NK-92 (cell line): ENCODE results near the gene ASH1L.
"Not testable (repeated sequence)": the region's sequence is repeated elsewhere in the genome, so short reads cannot be mapped to it uniquely, and the experiment has no call there.

ENCODE experiments used
- DNase-seq: peaks from one replicate; lab custom pipeline; 2025; ENCODE audit not compliant: unreplicated experiment; lab: John Stamatoyannopoulos, UW

The ASH1L gene, protein sequence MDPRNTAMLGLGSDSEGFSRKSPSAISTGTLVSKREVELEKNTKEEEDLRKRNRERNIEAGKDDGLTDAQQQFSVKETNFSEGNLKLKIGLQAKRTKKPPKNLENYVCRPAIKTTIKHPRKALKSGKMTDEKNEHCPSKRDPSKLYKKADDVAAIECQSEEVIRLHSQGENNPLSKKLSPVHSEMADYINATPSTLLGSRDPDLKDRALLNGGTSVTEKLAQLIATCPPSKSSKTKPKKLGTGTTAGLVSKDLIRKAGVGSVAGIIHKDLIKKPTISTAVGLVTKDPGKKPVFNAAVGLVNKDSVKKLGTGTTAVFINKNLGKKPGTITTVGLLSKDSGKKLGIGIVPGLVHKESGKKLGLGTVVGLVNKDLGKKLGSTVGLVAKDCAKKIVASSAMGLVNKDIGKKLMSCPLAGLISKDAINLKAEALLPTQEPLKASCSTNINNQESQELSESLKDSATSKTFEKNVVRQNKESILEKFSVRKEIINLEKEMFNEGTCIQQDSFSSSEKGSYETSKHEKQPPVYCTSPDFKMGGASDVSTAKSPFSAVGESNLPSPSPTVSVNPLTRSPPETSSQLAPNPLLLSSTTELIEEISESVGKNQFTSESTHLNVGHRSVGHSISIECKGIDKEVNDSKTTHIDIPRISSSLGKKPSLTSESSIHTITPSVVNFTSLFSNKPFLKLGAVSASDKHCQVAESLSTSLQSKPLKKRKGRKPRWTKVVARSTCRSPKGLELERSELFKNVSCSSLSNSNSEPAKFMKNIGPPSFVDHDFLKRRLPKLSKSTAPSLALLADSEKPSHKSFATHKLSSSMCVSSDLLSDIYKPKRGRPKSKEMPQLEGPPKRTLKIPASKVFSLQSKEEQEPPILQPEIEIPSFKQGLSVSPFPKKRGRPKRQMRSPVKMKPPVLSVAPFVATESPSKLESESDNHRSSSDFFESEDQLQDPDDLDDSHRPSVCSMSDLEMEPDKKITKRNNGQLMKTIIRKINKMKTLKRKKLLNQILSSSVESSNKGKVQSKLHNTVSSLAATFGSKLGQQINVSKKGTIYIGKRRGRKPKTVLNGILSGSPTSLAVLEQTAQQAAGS (N-terminal part only)

DNA sequence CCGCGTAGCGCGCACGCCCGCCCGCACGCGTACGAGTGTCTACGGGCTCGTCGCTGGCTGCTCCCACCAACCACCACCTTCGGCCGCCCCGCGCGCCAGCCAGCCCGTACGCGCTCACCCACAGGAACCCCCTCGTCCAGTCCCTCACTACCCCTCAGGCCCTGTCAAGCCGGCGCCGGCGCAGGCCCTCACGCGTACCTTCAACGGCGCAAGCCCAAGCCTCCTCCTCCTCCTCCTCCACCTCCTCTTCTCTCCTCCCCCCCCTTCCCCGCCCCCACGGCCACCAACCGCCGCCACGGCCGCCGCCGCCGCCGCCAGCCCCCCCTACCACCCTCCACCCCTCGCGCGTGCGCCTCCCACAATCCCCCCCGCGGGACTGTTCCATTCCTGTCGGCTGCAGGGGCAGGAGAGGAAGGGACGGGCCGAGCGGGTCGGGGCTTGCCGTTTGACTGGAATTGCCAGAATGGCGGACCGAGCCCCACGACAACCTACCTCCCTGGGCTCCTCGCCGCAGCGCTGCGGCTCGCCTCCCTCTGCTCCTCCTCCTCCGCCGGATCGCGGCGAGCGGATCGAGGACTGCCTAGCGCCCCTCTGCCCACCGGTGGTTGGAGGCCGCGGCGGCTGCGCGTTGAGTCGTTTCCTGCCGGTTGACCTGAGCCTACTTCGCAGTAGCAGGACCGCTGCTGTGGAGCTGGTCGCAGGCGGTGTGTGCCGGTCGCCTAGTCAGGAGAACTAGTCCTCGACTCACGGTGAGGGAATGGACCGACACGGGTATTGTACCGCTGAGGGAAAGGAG is at the start of gene ASH1L:
ASH1L (minus strand) TSS at position 223 of the 796 bp plus-strand sequence. CDS start 41,284 bp downstream, outside the sequence.
- peak; percentile 51 for DNase-seq

DNA sequence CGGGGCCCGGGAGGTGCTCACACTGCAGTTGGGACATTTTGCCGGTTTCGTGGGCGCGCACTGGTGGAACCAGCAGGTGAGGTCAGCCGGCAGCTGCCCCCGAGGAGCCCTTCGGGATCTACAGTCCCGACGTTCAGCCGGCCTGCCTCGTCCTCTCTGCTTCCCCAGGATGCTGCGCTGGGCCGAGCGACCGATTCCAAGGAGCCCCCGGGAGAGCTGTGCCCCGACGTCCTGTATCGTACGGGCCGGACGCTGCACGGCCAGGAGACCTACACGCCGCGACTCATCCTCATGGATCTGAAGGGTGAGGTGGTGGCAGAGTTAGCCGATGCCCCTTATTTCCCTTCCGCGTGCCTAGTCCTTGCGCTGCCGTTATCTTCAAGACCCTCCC is 47.6 kb upstream of the ASH1L start:
- not testable (repeated sequence) for DNase-seq

DNA sequence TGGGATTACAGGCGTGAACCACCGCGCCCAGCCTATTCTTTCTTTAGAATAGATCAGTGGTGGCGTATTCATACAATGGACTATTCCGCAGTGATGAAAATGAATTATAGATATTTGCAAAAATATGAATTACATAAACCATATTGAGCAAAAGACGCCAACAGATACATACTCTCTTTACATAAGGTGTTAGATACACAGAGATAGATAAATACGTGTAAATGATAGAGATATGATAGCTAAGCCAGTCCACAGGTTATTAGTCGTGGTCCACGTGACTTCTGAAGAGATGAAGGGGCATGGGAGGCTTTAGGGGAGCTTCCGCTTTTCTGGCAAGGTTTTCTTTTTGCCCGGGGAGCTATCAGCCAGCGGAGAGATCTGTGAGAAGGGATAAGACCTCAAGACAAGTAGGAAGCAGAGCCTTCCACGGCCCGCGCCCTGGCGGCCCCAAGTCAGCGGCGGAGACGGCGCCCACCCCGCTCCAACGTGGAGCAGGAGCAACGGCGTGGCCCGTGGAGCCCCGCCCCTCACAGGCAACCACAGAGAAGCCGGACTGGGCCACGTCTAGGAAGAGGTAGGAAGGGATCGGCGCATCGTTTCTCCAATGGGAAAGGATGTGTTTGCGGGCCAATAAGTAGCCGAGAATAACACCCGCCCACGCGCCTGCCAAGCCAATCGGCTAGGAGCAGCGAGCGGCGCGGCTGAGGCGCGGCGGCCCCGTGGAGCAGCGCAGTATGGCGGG is 47.1 kb upstream of the ASH1L start, which contains the start of gene MSTO1:
MSTO1 (plus strand) TSS at position 704 of the 742 bp plus-strand sequence; CDS start at position 735, 31 bp downstream.
- peak; percentile 46 for DNase-seq

DNA sequence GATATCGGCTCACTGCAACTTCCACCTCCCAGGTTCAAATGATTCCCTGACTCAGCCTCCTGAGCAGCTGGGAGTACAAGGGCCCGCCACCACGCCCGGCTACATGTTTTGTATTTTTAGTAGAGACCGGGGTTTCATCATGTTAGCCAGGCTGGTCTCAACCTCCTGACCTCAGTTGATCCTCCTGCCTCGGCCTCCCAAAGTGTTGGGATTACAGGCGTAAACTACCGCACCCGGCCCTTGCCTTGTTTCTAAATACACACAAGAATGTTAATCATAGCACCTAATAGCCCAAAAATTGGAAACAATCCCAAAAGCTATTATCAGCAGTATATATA is 46.3 kb upstream of the ASH1L start:
- DNase-seq: no peak

DNA sequence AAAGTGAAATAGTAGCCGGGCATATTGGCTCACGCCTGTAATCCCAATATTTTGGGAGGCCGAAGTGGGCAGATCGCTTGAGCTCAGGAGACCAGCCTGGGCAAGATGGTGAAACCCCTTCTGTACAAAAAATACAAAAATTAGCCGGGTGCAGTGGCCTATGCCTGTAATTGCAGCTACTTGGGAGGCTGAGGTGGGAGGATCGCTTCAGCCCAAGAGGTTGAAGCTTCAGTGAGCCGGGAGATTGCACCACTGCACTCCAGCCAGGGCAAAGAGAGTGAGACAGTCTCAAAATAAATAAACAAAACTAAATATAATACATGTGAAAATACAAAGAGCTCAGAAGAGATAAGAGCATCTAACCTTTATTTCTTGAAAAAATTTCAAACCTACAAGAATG is 45.1 kb upstream of the ASH1L start:
- DNase-seq: no peak

DNA sequence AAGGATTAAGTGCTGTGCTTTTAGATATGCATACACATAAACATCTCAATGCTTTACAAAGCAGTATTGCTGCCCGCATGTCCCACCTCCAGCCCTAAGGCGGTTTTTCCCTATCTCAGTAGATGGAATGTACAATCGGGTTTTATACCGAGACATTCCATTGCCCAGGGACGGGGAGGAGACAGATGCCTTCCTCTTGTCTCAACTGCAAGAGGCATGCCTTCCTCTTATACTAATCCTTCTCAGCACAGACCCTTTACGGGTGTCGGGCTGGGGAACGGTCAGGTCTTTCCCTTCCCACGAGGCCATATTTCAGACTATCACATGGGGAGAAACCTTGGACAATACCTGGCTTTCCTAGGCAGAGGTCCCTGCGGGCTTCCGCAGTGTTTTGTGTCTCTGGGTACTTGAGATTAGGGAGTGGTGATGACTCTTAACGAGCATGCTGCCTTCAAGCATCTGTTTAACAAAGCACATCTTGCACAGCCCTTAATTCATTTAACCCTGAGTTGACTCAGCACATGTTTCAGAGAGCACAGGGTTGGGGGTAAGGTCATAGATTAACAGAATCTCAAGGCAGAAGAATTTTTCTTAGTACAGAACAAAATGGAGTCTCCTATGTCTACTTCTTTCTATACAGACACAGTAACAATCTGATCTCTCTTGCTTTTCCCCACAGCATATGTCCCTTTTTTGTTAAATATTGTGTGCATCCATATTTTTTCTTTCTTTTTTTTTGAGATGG is 37.4 kb upstream of the ASH1L start:
- not testable (repeated sequence) for DNase-seq

DNA sequence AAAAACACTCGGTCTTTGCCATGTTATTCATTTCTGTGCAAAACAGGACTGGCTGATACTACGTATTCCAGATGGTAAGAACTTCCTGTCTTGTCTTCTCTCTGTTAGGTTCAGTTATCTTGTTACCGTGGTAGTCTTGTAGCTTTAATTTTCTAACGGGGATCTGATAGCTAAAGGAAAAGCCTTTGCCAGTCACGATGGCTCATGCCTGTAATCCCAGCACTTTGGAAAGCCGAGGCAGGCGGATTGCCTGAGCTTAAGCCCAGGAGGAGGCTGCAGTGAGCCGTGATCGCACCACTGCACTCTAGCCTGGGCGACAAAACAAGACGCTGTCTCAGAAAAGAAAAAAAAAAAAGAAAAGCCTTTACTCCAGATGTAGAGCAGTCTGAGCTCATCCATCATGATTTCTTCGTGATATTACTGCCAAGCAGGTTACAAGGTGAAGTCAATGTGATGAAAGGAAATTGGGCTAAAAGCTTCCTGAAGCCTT is 36.3 kb upstream of the ASH1L start:
- no peak for DNase-seq

DNA sequence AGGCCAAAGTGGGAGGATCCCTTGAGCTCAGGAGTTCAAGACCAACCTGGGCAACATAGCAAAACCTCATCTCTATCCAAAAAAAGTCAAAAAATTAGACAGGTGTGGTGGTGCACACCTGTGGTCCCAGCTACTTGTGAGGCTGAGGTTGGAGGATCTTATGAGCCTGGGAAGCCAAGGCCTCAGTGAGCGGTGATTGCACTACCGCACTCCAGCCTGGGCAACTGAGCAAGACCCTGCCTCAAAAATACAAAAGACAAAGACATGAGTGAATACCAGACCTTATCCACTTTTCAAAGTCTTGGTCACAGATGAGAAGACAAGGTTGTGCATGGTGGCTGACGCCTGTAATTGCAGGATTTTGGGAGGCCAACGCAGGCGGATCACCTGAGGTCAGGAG is 34.3 kb upstream of the ASH1L start:
- no peak for DNase-seq

DNA sequence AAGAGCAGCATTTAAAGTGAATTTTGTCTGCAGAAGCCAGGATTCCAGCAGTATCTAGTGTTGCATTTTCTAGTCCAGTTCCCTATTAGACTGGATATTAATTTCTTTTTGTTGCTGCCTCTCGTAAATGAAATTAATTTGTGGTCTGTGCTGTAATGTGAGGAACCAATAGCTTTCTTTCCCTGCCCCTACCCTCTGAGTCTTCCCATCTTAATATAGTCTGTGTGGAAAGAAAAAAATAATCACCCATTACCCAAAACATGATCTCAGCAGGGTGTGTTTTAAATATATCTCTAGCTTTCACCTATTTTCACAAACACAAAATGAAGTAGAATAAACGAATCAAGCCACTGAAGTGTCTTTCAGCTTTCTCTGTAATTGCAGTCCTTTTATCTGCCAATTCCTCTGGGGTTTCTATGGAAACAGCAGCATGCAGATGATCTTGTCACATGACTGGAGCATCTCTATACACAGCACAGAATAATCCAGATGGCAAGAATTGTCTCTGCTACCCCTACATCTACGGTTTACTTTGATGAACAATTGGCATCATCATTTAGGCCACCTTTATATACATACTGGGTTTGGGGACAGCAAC is 33.4 kb upstream of the ASH1L start:
- DNase-seq: not testable (repeated sequence)

DNA sequence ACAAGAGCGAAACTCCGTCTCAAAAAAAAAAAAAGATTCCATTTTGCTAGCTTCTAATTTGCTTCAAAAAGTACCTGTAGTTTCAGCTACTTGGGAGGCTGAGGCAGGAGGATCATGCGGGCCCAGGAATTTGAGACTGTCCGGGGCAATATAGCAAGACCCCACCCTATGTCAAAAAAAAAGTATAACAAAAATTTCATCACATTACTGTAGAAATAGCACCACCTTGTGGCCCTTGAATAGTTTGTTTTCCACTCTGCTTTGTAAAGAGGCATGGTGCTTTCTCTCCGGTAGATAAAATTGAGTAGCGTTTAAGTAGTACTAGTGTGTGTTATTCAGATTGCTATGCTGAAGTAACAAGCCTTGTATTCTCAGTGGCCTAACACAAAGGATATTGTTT is 29.2 kb upstream of the ASH1L start:
- no peak for DNase-seq

DNA sequence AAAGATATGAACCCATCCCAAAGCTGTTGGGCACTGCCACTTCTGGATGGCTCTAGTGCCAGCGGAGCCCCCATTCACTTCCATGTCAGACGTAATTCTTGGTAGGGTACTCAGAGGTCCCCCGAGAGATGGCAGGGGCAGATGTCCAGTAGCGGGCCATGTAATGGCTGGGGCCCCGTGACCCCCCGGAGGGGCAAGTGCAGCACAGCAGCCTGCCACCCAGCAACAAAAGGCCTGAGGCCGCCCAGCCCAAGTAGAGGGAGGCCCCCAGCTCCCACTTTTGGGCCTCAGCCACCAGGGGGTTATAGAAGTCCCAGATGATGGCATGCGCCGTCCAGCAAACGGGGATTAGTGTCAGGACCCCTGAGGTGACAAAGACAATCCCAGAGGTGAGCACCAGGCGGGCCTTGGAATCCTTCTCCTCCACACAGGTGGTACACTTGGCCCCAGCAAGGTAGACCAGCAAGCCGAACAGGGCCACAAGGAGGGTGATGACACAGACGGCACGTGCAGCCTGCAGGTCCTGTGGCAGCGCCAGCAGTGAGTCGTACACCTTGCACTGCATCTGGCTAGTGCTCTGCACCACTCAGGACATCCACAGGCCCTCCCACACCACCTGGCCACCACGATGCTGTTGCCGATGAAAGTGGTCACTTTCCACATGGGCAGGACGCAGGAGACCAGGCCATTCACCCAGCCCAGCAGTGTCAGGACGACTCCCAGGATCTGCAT is 28.1 kb upstream of the ASH1L start:
- DNase-seq: not testable (repeated sequence)

DNA sequence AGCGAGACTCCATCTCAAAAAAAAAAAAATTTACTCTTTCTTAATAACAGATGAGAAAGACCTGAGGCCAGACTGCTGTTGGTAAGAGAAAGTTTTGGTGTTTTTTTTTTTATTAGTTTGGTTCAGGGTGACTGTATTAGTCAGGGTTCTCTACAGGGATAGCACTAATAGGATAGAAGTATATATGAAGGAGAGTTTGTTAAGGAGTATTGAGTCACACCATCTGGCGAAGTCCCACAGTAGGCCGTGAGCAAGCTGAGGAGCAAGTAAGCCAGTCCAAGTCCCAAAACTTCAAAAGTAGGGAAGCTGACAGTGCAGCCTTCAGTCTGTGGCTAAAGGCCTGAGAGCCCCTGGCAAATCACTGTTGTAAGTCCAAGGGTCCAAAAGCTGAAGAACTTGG is 26.7 kb upstream of the ASH1L start:
- not testable (repeated sequence) for DNase-seq

DNA sequence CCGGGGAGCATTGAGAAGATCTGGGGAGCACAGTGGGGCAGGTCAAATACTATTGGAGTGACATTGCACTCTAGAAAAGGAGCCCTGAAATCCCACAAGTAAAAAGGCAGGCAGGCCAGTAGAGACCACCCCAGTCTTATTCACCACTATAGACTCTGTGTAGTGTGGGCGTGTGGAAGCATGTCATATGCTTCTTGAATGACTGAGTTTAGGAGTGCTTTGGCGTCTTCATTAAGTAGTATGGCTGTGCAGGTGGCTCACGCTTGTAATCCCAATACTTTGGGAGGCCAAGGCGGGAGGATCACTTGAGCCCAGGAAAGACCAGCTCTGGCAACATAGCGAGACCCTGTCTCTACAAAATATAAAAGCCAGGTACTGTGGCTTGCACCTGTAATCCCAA is 21.2 kb upstream of the ASH1L start:
- DNase-seq: not testable (repeated sequence)

DNA sequence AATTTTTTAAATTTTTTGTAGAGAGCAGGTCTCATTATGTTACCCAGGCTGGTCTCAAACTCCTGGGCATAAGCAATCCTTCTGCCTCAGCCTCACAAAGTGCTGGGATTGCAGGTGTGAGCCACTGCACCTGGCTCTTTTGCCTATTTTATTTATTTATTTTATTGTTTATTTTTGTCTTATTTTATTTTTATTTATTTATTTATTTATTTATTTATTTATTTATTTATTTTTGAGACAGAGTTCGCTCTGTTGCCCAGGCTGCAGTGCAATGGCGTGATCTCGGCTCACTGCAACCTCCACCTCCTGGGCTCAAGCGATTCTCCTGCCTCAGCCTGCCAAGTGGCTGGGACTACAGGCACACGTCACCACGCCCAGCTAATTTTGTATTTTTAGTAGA is 13.0 kb upstream of the ASH1L start:
- DNase-seq: not testable (repeated sequence)

DNA sequence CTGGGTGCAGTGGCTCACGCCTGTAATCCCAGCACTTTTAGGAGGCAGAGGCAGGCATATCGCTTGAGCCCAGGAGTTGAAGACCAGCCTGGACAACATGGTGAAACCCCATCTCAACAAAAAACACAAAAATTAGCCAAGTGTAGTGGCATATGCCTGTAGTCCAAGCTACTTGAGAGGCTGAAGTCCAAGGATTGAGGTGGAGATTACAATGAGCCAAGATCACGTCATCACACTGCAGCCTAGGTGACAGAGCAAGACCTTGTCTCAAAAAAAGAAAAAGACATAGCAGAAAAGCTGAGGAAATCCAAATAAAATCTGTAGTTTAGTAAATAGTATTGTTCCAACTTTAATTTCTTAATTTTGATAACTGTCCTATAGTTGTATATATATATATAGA is 11.5 kb upstream of the ASH1L start:
- no peak for DNase-seq

DNA sequence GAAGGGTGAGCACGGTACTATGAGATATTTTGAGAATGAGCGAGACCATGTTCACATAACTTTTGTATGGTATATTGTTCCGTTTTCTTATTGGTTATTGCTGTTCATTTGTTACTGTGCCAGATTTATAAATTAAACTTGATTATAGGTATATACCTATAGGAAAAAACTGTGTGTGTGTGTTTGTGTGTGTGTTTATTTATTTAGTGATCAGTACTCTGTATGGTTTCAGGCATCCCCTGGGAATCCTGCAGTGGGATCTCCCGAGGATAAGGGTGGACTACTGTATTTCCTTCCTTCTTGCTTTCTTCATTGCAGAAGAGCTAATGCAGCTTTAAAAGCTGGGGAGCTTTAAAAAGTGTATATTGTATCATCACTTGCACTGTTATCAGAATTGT is 8.0 kb upstream of the ASH1L start:
- no peak for DNase-seq

DNA sequence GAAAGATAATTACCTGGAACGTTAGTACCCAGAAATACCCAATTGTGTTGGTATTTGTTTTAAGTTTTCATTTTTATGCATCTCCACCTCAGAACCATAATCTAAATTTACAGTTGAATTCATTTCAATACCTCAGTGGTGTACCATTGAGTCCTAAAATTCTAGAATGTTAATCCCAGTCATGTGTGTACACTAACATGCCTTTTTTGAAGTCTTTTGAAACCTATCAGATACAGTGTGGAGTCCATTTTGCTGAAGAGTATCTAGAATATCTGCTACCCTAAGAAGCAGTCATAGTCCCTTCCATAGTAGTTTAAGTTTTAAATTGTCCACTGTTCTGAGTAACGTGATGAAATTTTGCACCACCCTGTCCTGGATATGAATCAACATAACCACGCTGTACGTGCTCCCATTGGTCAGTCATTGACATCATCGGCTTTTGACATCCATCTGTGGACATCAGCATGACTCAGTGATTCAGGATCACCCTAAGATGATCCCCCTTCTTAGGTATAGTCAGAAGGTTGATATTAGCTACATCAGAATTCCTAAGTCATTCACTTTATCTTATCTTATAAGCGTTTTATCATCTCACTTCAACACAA is 7.5 kb upstream of the ASH1L start:
- no peak for DNase-seq
